B cell (primary cell): ENCODE results near the gene HMGA1. TPM values are rescaled to one million over a fixed set of nuclear protein-coding genes. Genes with fewer than 3 reads are reported as not detected.

ENCODE experiments used
- ATAC-seq: fragments of 200-7000 bp; cut with Tn5 transposase; one replicate; pipeline ENCODE4 v1.10.0; 2021; ENCODE audit warnings: low read depth, mild to moderate bottlenecking, moderate number of reproducible peaks, moderate library complexity
- CTCF ChIA-PET: fragments of 350-600 bp; sonication (Branson Sonifier 250); formaldehyde crosslinking; loops from one replicate; lab custom pipeline; 2021; ENCODE audit warnings: antibody characterized with exemption, inconsistent platforms; lab: Charles Lee
- POLR2A ChIA-PET: fragments of 350-600 bp; sonication (Branson Sonifier 250); formaldehyde crosslinking; loops from one replicate; lab custom pipeline; 2021; ENCODE audit warnings: antibody characterized with exemption; lab: Charles Lee
- DNase-seq: peaks from one replicate; pipeline ENCODE4 v3.0.0; 2013
- H2AFZ ChIP-seq: 2 replicates; pipeline ENCODE4 v1.6.1; 2012; ENCODE audit warnings: mild to moderate bottlenecking, low read depth, low read length; ENCODE audit not compliant: insufficient read depth, poor library complexity, severe bottlenecking
- H3K27ac ChIP-seq, 2 donors: 1 replicate in 1 of 2; 2 replicates in 1 of 2; pipeline ENCODE4 v1.5.1; 2012 to 2013; ENCODE audit warnings: low read length in 2 of 2, mild to moderate bottlenecking in 2 of 2, moderate library complexity in 1 of 2
- H3K27me3 ChIP-seq, 4 experiments: fragments of 200-600 bp in 1 of 4; sonication (generic) in 1 of 4; replicated peaks in 1 of 4; 1 replicate in 2 of 4; 2 replicates in 2 of 4; pipeline versions ENCODE4 v1.6.1 to v1.7.0; 2013 to 2016; ENCODE audit warnings: low read length in 3 of 4, mild to moderate bottlenecking in 2 of 4, mixed read lengths in 1 of 4, moderate library complexity in 1 of 4; ENCODE audit not compliant: insufficient read depth in 4 of 4, control insufficient read depth in 3 of 4; ENCODE audit errors: control extremely low read depth in 1 of 4
- H3K36me3 ChIP-seq, 2 experiments: replicated peaks in 1 of 2; 1 replicate in 1 of 2; 2 replicates in 1 of 2; pipeline versions ENCODE4 v1.6.1 to v1.7.1; 2013; ENCODE audit warnings: low read length in 1 of 2; ENCODE audit not compliant: insufficient read depth in 2 of 2, control insufficient read depth in 1 of 2; ENCODE audit errors: control extremely low read depth in 1 of 2, extremely low read depth in 1 of 2
- H3K4me1 ChIP-seq, 2 donors: fragments of 200-600 bp in 1 of 2; sonication (generic) in 1 of 2; 1 replicate in 1 of 2; 2 replicates in 1 of 2; pipeline versions ENCODE4 v1.5.1 to v1.6.1; 2013 to 2017; ENCODE audit warnings: low read length in 2 of 2; ENCODE audit not compliant: control insufficient read depth in 2 of 2, insufficient read depth in 2 of 2
- H3K4me2 ChIP-seq: replicated peaks from 2 replicates; pipeline ENCODE3; 2012; ENCODE audit warnings: mild to moderate bottlenecking, low read depth, low read length; ENCODE audit not compliant: poor library complexity, severe bottlenecking
- H3K4me3 ChIP-seq, 5 experiments: fragments of 200-600 bp in 1 of 5; sonication (generic) in 1 of 5; 1 replicate in 3 of 5; 2 replicates in 2 of 5; pipeline versions ENCODE4 v1.5.1 to v1.7.0; 2011 to 2016; ENCODE audit warnings: low read length in 4 of 5, mild to moderate bottlenecking in 4 of 5, low read depth in 2 of 5, control low read depth in 1 of 5, moderate library complexity in 1 of 5; ENCODE audit not compliant: insufficient read depth in 1 of 5; ENCODE audit errors: control extremely low read depth in 1 of 5, extremely low read depth in 1 of 5
- H3K79me2 ChIP-seq: fragments of 200-600 bp; sonication (generic); one replicate; pipeline ENCODE4 v1.6.0; 2016; ENCODE audit warnings: low read length; ENCODE audit not compliant: control insufficient read depth, insufficient read depth
- H3K9ac ChIP-seq: fragments of 200-600 bp; sonication (generic); 2 replicates; pipeline ENCODE4 v1.6.1; 2017; ENCODE audit warnings: mild to moderate bottlenecking, low read length, moderate library complexity
- H3K9me3 ChIP-seq, 3 donors: one replicate each; pipeline versions ENCODE4 v1.6.1 to v1.7.1; 2013; ENCODE audit warnings: low read length in 2 of 3; ENCODE audit not compliant: control insufficient read depth in 2 of 3, insufficient read depth in 1 of 3; ENCODE audit errors: control extremely low read depth in 1 of 3
- H4K20me1 ChIP-seq: 2 replicates; pipeline ENCODE4 v1.6.0; 2012; ENCODE audit warnings: mild to moderate bottlenecking, low read length; ENCODE audit not compliant: insufficient read depth, control insufficient read depth, poor library complexity, severe bottlenecking
- H3K27ac Mint-ChIP-seq: one replicate; pipeline ENCODE4 v1.8.0; 2021; ENCODE audit warnings: mixed read lengths
- H3K27me3 Mint-ChIP-seq: one replicate; pipeline ENCODE4 v1.8.0; 2021; ENCODE audit warnings: mixed read lengths
- H3K4me1 Mint-ChIP-seq: one replicate; pipeline ENCODE4 v1.8.0; 2021; ENCODE audit warnings: mixed read lengths
- H3K4me3 Mint-ChIP-seq: one replicate; pipeline ENCODE4 v1.8.0; 2021; ENCODE audit warnings: mixed read lengths
- H3K9me3 Mint-ChIP-seq: one replicate; pipeline ENCODE4 v1.8.0; 2022; ENCODE audit warnings: mixed read lengths; ENCODE audit not compliant: insufficient read depth
- EZH2 ChIP-seq: IDR thresholded peaks from 2 replicates; pipeline ENCODE4 v1.6.1; 2012; ENCODE audit warnings: borderline replicate concordance, low read depth, mild to moderate bottlenecking, moderate library complexity, low read length; ENCODE audit not compliant: insufficient read depth, poor library complexity, severe bottlenecking
- WGBS: methylation state at CpG from one replicate; pipeline ENCODE4 v1.1.5; 2013; ENCODE audit warnings: missing lambda C conversion rate; ENCODE audit not compliant: insufficient coverage; 5-methylcytosine and 5-hydroxymethylcytosine counted together
- intact Hi-C: fragments of 100-400 bp; cut with micrococcal nuclease; formaldehyde crosslinking; loops from one replicate; pipeline ENCODE4 v1.10.0; 2022
- polyA plus RNA-seq: library from polyadenylated mRNA; depleted of rRNA; stranded (reverse); fragments of >200 nt; gene quantifications from 2 replicates; pipeline ENCODE4 v1.2.3, GENCODE V29; 2012
- total RNA-seq, 2 donors: library from RNA; stranded (reverse); fragments of 120-200 nt in 1 of 2; gene quantifications; 1 replicate in 1 of 2; 2 replicates in 1 of 2; pipeline versions ENCODE4 v1.2.3 to v1.2.4, GENCODE V29; 2013 to 2022
- TF ChIP-seq, protein P1 (sequence below): fragments of 200-600 bp; IDR thresholded peaks from one replicate; pipeline ENCODE4 v1.8.0; 2022; ENCODE audit warnings: antibody characterized with exemption, mild to moderate bottlenecking

Gene HMGA1
- total and polyA plus RNA-seq, 2 donors (not counting 1 experiment from before 2014, with no cell fraction given) = 59.6 to 66.4 TPM

- Histone ChIP-seq H3K4me1 (peaks cover 14 to 32% of the 10 kb centered on the region in 2 donors), H3K9me3 (peaks cover 0 to 4% (median 0%) of the 10 kb centered on the region in 3 donors), H3K4me3 (peak overlapping the region; percentile 78 to 97 (median 91)), H3K9ac (peak overlapping the region; percentile 95), H3K27me3 (no peaks in the 10 kb centered on the region), H3K36me3 (peaks cover 0 to 14% of the 10 kb centered on the region in 2 experiments), H3K79me2 (peaks cover 14% of the 10 kb centered on the region), H4K20me1 (peaks cover 19% of the 10 kb centered on the region), H3K27ac (peak overlapping the region; percentile 92 to 93), H2AFZ (peak overlapping the region; percentile 97), H3K4me2 (peak overlapping the region; percentile 94)
- peak; percentile 7 for ATAC-seq
- CTCF ChIA-PET = interaction anchor here (0.6 to 5.8 kb wide), 14 partner anchors 11 to 891 kb away, joined by 3 to 261 read pairs (median 8); partner anchors contain the start of genes HMGA1, NUDT3 and RPS10
- Mint-ChIP-seq H3K9me3 (no peaks in the 10 kb centered on the region), H3K4me3 (peak overlapping the region; percentile 99), H3K4me1 (peaks cover 46% of the 10 kb centered on the region), H3K27ac (peak overlapping the region; percentile 97), H3K27me3 (no peaks in the 10 kb centered on the region)
- intact Hi-C loops = loop anchor here (5.0 kb wide), 2 partner anchors 69 to 461 kb away; partner anchors contain the start of gene LEMD2
- POLR2A ChIA-PET = interaction anchor here (0.8 to 4.1 kb wide), 8 partner anchors 11 to 361 kb away, joined by 4 to 34 read pairs (median 10); partner anchors contain the start of genes HMGA1 and RPS10
- no peak for TF ChIP-seq EZH2
- TF ChIP-seq, protein P1, sequence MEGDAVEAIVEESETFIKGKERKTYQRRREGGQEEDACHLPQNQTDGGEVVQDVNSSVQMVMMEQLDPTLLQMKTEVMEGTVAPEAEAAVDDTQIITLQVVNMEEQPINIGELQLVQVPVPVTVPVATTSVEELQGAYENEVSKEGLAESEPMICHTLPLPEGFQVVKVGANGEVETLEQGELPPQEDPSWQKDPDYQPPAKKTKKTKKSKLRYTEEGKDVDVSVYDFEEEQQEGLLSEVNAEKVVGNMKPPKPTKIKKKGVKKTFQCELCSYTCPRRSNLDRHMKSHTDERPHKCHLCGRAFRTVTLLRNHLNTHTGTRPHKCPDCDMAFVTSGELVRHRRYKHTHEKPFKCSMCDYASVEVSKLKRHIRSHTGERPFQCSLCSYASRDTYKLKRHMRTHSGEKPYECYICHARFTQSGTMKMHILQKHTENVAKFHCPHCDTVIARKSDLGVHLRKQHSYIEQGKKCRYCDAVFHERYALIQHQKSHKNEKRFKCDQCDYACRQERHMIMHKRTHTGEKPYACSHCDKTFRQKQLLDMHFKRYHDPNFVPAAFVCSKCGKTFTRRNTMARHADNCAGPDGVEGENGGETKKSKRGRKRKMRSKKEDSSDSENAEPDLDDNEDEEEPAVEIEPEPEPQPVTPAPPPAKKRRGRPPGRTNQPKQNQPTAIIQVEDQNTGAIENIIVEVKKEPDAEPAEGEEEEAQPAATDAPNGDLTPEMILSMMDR = no peak
- peak; percentile 70 for DNase-seq
- 7% methylated on average over 14 of the region's 17 CpGs for WGBS
These were observed 11.6 kb downstream of the HMGA1 start for GRCh38 chr6:34248198-34248726.
